Loucy (cell line): Measurements from ENCODE around the gene SERINC3.

Experiments used
- CTCF ChIP-seq: fragments of 200-600 bp; sonication (generic); conservative IDR thresholded peaks from 2 replicates; pipeline ENCODE4 v1.5.1; 2014; ENCODE audit warnings: mild to moderate bottlenecking, antibody characterized with exemption, low read length
- EZH2phosphoT487 ChIP-seq: fragments of 200-600 bp; IDR thresholded peaks from 2 replicates; pipeline ENCODE4 v1.6.1; 2018; ENCODE audit warnings: antibody characterized with exemption, mild to moderate bottlenecking, moderate library complexity, borderline replicate concordance

- TF ChIP-seq EZH2phosphoT487 (no peak), CTCF (peak; percentile 24; the same call in 1 of the 2 replicates)
These were observed 60.6 kb downstream of the SERINC3 start for GRCh38 chr20:44461142-44461802.
